DMS114 treated with DMSO at 0.1 percent for 48 hours (cell line): Measurements from ENCODE around the gene DLD.
"Not testable (repeated sequence)": the region's sequence is repeated elsewhere in the genome, so short reads cannot be mapped to it uniquely, and the experiment has no call there.

Experiments
- DNase-seq: peaks from one replicate; lab custom pipeline; 2025; ENCODE audit not compliant: unreplicated experiment; lab: John Stamatoyannopoulos, UW

The DLD gene, protein sequence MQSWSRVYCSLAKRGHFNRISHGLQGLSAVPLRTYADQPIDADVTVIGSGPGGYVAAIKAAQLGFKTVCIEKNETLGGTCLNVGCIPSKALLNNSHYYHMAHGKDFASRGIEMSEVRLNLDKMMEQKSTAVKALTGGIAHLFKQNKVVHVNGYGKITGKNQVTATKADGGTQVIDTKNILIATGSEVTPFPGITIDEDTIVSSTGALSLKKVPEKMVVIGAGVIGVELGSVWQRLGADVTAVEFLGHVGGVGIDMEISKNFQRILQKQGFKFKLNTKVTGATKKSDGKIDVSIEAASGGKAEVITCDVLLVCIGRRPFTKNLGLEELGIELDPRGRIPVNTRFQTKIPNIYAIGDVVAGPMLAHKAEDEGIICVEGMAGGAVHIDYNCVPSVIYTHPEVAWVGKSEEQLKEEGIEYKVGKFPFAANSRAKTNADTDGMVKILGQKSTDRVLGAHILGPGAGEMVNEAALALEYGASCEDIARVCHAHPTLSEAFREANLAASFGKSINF

DNA sequence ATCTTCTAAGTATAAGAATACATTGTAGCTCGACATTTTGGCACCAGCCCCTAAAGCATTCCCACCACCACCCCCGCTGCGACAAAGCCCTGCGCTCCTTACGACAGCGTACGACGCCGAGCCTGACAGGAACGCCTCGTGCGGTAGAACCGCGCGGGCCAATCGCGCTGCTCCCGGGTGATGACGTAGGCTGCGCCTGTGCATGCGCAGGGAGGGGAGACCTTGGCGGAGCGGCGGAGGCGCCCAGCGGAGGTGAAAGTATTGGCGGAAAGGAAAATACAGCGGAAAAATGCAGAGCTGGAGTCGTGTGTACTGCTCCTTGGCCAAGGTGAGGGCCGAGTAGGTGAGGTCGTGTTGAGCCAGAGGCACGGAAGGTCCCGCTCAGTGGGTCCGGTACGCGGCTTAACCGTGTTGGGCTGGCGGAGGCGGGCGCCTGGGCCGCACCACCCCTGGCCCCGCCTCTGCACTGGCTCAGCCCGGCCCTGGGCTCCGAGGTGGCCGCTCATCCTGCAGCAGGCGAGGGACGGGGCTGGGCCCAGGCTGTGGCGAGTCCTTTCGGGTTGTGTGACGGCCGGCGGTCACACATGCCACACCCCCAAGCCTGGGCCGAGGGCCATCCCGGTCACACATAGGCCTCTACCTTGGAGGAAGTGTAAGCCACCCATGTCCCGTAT lies at the start of gene DLD:
DLD (plus strand) TSS at position 222 of the 674 bp plus-strand sequence; CDS start at position 290, 68 bp downstream.
- peak; percentile 81 for DNase-seq

DNA sequence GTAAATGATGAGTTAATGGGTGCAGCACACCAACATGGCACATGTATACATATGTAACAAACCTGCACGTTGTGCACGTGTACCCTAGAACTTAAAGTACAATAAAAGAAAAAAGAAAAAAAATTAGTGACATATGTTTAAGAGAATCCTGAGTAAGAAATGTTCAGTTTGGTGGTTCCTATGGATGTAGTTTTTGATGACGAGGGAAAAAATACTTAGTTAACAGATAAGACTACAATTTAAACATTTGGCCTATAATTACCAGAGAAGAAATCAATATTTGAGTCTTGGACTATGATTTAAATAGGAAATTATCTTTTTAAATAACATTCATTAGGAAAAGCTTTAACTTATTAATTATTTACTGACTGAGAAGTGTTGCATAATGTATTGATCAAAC lies 48.8 kb upstream of the DLD start:
- no peak for DNase-seq

DNA sequence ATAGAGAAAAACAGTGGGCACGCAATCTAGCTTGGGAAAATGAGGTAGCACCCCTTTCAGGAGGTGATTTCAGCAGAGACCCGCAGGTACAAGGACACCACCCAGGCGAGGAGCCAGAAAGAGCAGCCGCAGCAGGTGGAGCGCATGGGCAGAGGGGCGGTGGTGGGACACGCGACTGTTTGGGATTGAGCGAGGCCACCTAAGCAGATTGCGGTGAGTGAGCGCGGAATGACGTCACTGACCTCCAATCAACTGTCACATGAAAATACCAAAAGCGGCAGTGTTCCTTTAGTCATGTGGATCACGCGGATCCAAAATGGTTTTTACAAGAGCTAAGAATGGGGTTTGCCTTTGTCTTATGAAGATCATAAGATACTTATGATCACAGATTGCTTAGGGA lies 47.8 kb upstream of the DLD start:
- DNase-seq, result no peak

DNA sequence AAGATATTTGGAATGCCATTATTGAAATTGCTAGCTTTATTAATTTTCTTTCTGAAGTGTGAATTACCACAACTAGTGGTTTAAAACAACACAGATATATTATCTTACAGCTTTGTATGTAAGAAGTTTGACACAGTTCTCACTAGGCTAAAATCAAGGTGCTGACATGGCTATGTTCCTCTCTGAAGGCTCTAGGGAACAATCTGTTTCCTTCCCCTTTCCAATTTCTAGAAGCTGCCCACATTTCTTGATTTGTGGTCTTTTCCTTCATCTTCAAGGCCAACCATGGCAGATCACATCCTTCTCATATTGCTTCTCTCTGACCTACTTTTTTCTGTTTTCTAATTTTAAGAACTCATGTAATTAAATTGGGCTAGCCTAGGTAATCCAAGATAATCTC lies 44.7 kb upstream of the DLD start:
- DNase-seq, result no peak

DNA sequence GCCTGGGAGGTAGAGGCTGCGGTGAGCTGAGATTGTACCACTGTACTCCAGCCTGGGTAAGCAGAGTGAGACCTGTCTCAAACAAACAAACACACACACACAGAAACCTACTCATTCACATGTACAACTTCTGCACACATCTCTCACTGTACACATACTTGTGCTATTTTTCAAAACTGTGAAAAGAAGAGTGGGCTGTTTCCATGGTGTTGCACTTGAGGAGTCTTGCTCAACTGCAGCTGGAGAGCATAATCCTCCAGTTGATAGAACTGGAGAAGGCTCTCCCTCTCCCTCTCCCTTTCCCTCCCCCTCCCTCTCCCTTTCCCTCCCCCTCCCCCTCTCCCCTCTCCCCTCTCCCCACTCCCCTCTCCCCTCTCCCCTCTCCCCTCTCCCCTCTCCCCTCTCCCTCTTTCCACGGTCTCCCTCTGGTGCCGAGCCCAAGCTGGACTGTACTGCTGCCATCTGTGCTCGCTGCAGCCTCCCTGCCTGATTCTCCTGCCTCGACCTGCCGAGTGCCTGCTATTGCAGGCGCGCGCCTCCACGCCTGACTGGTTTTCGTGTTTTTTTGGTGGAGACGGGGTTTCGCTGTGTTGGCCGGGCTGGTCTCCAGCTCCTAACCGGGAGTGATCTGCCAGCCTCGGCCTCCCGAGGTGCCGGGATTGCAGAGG lies 43.7 kb upstream of the DLD start:
- DNase-seq, result no peak

DNA sequence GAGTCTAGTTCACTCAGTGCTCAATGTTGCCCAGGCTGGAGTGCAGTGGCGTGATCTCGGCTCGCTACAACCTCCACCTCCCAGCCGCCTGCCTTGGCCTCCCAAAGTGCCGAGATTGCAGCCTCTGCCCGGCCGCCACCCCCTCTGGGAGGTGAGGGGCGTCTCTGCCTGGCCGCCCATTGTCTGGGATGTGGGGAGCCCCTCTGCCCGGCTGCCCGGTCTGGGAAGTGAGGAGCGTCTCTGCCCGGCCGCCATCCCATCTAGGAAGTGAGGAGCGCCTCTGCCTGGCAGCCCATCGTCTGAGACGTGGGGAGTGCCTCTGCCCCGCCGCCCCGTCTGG lies 43.2 kb upstream of the DLD start:
- not testable (repeated sequence) for DNase-seq

DNA sequence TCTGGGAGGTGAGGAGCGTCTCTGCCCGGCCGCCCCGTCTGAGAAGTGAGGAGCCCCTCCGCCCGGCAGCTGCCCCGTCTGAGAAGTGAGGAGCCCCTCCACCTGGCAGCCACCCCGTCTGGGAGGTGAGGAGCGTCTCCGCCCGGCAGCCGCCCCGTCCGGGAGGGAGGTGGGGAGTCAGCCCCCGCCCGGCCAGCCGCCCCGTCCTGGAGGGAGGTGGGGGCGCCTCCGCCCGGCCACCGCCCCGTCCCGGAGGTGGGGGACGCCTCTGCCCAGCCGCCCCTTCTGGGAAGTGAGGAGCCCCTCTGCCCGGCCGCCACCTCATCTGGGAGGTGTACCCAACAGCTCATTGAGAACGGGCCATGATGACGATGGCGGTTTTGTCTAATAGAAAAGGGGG lies 42.8 kb upstream of the DLD start:
- not testable (repeated sequence) for DNase-seq

DNA sequence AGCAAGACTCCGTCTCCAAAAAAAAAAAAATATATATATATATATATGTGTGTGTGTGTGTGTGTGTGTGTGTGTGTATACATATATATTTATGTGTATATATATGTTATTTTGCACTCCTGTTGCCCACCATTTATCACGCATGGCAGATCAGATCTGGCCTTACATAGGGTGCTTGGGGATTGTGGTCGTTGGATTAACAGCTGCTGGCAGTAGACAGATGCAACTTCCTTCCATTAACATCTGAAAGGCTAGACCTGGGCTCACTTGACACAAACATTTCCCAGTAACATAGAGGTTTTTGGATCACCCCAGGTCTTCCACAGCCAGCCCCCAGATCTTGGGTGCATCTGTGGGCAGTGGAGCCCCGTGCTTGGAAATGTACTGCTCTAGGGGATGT lies 40.8 kb upstream of the DLD start:
- DNase-seq, result no peak

DNA sequence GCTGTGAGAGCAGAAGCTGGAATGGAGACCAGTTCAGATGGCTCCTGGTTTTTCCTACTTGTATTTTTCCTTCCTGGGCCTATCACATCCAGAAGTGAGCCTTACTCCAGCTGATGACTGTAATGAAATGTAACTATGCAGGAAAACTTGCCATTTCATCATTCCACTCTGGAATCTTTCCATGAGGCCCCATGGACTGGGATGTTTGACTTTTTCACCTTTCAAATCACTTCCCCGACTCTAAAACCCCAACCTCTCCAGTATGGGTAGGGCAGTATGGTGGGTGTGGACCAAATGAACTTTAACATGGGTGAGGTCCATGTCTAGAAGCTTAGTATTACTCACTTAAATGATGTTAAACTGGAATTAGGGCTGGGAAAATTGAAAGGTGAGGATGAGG lies 40.3 kb upstream of the DLD start:
- no peak for DNase-seq

DNA sequence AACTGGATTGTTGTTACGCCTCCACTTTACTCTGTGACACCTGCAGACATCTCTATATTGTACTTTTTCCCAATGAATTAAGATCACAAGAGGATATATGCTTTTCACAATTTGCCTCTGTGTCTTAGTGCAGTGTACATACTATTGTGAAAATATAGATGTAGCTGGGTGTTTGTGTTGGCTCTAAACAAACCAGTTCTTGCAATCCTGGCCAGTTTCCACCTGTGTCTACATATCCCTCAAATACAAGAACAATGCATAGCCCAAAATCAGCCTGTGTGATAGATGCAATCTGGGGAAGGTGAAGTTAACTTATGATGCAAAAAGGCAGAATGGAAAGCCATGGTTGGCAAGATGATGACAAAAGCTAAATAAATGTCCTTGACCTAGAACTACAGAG lies 36.5 kb upstream of the DLD start:
- no peak for DNase-seq

DNA sequence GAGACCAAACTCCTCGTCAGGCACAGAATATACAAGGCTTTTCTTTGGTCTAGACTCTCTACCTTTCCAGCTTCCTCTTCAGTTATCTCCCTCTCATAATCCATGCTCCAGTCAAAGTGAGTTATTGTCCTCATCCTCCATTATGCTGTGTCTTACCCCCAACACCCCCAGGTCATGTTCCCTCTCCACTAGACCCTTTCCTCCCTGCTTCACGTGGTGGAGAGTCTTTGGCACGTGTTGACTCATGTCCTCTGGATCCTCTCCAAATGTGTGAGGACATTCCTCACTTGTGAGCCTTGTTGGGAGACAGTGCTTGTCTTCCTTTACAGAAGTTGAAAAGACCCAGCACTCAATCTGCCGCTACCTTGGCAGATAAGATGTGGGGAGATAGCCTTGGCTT lies 36.0 kb upstream of the DLD start:
- DNase-seq, result no peak

DNA sequence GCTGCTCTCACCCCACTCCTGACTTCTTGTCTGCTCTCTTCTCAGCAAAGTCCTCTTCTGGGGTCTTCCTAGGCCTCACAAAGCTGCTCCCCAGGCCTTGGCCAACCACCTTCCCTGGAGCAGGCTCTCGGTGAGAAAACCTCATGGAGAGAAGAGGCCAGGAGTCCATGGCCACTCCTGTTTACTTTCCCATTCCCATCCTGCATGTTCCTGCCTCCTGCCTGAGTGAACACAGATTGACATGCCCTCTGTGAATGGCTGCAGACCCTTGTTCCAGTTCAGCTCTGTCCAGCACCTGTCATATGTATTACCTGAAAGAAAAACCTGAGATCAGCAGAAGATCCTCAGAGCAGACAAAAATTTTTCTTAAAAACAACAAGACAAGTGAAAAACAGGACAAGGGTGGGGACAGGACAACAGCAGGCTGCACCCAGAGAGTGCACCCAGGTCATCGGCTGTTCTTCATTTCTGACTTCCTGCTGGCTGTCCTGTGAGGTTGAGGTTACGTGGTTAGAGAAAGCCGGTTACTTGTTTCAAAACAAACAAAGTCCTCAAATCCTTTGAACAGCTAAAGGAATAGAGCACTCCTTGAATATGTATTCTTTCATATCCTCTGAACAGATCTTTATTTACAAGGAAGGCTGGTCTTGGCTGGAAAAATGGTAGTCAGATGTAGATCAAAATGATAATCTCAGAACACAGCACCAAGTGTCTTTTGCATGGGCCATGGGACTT lies 34.0 kb upstream of the DLD start:
- DNase-seq, result no peak

DNA sequence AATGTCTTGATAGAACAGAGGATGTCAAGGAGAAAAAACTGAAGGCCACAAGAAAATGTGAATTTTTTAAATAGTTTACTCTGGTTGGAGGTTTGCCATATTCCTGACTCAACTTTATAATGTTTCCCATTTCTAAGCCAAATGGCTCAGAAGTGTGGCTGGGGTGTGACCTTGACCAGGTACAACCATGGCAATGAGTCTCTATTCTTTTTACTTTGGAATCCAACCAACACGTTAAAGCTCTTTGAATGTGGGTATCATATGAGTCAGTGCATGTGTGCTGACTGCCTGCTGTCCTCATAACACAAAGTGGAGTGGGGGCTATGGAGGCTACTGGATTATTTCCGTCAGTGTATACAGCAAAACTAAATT lies 33.5 kb upstream of the DLD start:
- DNase-seq, result no peak

DNA sequence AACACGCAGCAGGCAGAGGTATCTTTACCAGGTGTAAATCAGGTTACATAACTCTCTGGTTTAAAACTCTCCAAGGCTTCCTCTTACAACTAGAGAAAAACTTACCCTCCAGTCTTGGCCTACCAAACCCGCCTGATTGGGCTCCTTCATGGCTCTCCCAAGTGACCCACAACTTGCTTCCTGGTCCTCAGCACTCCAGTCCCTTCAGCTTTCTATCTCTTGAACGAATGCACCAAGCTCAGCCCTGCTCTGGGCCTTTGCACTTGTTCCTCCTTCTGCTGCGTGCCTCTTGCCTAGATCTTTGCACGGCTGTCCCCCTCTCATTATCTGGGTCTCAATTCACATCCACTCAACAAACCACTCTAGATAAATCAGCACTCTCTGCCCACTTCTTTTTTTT lies 32.7 kb upstream of the DLD start:
- DNase-seq, result no peak

DNA sequence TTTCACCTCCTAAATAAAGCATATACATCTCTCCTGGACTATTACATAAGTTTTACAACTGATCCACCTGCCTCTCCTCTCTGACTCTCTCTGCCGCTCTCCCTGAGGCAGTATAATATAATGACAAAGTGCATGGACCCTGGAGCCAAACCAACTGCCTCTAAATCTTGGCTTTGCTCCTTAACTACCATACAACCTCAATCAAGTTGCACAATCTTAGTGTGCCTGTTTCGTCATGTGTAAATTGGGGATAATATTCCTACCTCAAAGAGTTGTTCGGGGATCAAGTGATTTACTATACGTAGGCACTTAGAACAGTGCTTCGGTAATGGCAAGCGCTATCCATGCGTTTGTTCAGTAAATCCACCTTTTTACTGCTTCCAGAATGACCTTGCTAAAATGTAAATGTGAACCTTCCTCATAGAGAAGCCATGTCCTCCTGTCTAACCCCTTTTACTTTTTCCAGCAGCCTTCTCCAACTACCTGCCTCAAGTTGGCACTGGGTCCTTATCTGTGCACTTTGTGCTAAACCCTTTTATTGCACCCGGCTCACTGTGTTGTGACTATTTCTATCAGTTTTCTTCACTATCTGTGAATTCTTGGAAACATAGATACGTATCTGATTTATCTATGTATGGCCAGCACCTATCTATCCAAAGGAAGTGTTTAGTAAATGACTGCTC lies 30.6 kb upstream of the DLD start:
- no peak for DNase-seq

DNA sequence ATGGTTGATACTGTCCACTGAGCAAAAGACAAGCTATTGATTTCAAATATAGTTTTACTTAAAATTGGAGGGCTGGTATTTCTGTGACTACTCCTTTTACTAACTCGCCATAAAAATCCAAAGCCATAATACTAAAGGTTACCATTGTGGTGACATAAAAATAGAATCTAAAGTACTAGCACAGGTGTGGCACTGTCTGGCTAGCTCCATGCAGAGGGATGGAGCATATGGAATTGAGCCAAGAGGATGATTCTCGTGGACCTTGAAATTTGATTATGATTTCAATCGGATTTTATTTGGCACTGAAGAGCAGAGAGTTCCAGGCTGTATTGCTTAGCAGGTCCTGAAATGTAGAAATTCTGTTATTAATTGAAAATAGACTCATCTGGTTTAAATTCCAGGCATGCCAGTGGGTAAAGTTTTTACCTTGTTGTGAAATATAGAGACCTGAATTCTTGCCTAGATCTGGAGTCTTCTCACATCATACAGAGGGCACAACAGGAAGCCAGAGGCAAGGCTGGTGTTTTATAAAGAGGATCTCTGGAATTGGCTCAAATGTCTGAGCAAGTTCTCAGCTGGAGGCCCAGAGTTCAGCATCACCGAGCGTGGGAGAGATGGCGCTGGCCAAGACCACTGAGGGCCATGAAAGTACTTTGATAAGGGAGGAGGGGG lies 29.9 kb upstream of the DLD start:
- DNase-seq, result no peak

DNA sequence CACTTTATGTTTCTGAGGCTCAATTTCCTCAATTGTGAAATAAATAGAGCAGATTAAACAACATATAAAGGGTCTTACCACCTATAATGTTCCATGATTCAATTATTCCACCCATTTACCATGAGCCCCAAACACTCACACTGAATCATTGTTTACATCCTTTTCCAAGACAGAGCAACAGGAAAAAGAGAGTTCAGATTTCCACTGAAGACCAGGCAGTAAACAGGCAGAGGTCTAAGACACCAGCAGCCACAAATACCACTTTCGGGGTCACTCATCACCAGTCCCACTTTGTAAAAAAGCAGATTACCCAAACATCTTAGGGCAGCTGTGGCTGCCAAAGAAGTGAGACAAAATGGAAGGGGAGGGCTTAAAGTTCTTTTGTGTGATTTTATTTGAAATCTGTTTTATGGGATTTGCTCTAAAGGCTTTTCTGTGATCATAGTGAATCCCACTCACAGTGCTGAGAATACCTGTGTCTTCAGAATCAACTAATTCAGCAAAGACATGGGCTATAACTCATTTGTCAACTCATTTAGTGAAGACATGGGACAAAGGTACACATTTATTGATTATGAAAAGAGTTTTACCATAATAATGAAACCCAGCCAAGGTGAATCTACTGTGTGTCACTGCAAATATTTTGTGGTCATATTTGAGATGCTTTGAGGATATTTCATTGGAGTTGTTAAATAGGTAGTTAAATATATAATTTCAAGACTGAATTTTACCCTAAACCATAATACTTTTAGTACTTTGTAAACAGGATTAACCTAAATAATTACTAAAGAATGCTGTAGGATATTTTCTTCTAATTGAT lies 24.8 kb upstream of the DLD start:
- DNase-seq, result no peak

DNA sequence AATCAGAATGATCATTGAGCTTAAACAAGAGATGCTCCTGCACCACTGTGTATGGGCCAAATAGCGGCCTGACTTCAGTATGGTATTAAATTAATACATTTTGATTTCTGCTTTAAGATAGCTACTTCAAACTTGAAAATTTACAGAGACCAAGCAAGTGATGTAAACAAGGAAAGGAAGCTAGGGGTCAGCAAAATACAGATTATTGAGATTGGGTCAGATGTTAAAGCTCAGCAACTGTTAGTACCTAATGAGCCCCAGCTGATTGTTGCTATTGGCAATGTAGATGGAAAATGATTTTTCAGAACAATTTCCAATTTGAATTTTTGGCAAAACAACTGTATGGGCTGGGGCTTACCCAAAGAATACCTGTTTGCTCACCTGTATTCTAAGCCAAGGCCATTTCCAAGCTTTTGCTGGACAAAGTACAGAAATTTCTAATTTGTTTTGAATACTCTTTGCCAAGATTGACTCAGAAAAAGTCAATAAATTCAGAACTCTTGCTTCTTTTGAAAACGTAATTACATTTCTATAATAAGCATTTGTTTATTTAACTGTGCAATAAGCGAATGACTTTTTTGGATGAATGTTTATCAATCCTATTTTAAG lies 23.0 kb upstream of the DLD start:
- no peak for DNase-seq

DNA sequence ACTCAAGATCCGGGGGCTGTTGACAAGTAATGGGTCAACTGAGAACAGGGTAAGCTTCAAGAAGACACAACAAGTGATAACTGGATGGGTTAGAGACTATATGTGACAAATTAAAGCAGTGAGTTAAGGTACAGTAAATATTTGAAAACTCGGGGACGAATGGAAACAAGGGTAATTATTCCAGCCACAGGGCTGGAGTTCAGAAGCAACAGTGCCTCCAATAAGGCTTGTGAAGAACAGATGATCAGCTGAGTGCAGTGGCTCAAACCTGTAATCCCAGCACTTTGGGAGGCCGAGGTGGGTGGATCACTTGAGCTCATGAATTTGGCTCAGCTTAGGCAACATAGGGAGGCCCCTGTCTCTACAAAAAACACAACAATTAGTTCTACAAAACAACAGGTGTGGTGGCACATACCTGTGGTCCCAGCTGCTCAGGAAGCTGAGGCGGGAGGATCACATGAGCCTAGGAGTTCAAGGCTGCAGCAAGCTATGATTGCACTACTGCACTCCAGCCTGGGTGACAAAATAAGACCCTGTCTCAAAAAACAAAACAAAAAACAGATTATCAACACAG lies 20.5 kb upstream of the DLD start:
- no peak for DNase-seq
